ENCODE measurements around the gene POU5F1. TPM values are rescaled to one million over a fixed set of nuclear protein-coding genes. Genes with fewer than 3 reads are reported as not detected.
"Not testable (repeated sequence)": the region's sequence is repeated elsewhere in the genome, so short reads cannot be mapped to it uniquely, and the experiment has no call there.

POU5F1 gene
- total RNA-seq, 1 experiment from 2014 or later = not detected

DNA sequence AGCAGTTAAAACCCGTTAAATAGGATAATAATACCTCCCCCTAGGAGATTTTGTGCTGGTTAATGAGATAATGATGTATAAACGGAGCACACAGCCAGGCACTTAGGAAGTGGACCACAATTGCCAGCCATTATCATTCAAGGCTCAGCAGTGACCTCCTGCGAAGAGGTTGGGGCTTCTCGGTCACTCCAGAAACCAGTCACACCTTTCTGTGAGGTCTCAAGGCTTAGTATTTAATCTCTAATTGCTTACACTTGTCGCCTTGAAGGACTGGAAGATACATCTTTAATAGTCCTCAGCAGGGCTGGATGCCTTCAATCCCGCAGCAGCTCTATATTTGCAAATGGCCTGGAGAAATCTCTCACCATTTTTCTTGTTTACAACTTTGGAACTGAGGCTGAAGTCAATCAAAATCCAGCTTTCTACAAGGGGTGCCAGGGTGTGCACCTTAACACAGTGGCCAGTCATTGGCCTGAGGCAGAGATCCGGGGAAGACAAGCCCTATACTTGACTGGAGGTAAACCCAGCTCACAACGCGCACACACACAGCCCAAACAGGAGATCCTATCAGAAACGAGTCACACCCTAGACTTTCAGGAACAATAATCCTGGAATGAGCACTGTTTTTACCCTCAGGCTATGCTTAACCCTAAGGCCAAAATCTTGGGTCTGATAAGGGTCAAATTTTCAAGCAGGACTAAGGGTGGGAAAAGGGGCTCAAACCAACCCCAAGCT lies 1.2 kb downstream of the POU5F1 start:
- DNase-seq (ENCODE audit: low read depth) = peak; percentile 52

- no peak for DNase-seq (ENCODE audit: low read depth)
Measured at GRCh38 chr6:31168606-31169005, 1.9 kb downstream of the POU5F1 start.

GRCh38 chr6:31165986-31166385 lies 4.5 kb downstream of the POU5F1 start:
- DNase-seq (ENCODE audit: low read depth) = no peak

DNA sequence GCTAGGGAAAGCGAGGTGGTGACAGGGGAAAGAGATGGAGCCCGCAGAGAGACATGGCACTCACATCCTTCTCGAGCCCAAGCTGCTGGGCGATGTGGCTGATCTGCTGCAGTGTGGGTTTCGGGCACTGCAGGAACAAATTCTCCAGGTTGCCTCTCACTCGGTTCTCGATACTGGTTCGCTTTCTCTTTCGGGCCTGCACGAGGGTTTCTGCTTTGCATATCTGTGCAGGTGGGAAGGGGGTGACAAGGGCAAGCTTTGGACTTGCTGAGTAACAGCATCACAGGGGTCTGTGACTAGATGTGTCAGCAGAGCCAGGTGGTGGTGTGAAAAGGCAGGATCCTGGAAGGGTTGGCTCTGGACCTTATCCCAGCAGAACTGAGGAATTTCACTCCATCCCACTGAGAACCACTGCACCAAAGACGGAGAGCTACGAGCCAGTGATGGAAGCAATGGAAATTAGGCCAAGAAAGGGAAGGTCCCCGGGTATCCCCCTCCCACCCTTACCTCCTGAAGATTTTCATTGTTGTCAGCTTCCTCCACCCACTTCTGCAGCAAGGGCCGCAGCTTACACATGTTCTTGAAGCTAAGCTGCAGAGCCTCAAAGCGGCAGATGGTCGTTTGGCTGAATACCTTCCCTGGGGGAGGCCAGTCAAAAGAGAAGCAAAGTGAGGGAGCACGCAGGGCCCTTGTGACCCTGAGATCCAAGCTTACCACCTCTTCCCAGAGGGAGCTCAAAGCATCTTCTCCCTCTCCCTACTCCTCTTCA lies 5.2 kb downstream of the POU5F1 start:
- not testable (repeated sequence) for DNase-seq (ENCODE audit: low read depth)

GRCh38 chr6:31164475-31165063 lies 5.9 kb downstream of the POU5F1 start:
- not testable (repeated sequence) for DNase-seq (ENCODE audit: low read depth)

DNA sequence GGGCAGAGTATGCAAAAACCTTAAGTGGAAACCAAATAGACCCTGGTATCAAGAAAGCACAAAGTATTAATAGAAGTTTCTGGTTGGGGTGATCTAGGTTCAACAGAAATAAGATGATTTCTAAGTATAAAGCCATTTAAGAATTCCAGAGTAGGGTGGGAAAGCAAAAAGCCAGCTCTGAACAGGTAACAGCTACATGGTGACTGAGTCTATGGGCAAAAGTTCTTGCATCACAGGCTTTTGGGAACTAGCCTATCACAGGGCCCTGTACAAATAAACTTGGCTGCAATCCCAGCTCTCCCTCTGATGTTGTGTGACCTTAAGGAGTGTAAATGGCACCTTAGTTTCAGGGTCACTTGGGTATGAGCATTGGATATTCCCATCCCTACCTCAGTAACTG lies 6.6 kb downstream of the POU5F1 start:
- DNase-seq (ENCODE audit: low read depth) = peak; percentile 52

- no peak for DNase-seq (ENCODE audit: low read depth)
Measured at GRCh38 chr6:31162463-31163165, 7.9 kb downstream of the POU5F1 start.

DNA sequence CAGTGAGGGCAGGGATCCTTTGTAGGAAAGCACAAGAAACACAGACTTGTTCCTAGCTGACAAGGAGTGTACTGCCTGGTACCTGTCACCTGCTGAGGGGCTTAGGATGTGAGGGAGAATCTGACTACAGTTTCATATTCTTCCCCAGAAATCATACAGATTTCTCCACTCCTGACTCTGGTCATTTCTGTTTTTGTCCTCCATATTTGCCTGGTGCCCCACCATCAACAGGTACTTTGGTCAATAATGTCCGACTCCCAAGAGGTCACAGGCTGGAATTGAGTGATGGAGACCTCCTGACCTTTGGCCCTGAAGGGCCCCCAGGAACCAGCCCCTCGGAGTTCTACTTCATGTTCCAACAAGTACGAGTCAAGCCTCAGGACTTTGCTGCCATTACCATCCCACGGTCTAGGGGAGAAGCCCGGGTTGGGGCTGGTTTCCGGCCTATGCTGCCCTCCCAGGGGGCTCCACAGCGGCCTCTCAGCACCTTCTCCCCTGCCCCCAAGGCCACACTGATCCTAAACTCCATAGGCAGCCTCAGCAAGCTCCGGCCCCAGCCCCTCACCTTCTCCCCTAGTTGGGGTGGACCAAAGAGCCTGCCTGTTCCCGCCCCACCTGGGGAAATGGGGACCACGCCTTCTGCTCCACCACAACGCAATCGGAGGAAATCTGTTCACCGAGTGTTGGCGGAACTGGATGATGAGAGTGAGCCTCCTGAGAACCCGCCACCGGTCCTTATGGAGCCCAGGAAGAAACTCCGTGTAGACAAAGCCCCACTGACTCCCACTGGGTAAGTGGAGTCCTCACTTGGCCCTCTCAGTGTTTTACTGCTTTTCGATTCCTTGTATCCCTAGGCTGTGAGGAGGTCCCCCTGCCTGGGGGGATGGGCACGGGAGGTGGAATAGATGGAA lies 9.0 kb downstream of the POU5F1 start:
- DNase-seq (ENCODE audit: low read depth) = no peak

DNA sequence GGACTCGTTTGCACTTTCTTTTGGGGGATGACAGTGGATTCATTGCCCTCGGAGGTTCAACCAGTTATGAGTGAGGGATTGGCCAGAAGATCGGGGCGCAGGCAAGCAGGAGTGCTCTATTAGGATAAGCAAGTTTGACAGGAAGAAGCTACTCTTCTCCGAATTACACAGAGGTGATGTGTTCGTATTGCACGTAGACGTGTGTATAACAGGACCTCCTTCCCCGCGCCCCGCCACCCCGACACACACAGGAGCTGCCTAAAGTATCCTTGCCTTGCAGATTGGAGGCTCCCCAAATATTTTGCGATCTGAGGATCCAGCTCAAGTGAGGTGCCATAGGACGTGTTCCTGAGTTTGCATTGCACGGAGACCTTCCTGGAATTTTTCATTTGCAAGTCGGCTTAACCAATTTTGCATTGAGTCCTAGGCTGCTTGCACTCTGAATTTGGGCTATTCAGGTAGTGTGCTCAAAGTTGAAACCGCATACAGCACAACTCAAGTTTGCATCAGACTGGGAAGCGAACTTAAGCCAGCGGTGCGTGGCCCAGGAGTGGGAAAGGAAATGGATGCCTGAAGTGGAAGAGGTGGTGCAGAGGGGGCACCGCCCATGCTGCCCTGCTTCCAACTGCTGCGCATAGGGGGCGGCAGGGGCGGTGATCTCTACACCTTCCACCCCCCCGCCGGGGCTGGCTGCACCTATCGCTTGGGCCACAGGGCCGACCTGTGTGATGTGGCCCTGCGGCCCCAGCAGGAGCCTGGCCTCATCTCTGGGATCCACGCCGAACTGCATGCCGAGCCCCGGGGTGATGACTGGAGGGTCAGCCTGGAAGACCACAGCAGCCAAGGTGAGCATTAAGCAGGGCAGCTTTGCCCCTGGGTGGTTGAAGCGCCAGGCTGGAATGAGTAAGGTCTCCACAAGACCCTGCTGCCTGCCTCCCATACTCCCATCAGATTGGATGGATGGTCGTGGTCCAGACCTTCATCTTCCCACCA lies 11.3 kb downstream of the POU5F1 start:
- DNase-seq (ENCODE audit: low read depth) = peak; percentile 67

- peak; percentile 100 for DNase-seq (ENCODE audit: low read depth)
Measured at GRCh38 chr6:31158140-31158862, 12.2 kb downstream of the POU5F1 start, which contains the start of gene TCF19. Gene TCF19, plus strand, starts transcription at chr6:31158589. Its CDS starts 881 bp downstream, at chr6:31159470.

DNA sequence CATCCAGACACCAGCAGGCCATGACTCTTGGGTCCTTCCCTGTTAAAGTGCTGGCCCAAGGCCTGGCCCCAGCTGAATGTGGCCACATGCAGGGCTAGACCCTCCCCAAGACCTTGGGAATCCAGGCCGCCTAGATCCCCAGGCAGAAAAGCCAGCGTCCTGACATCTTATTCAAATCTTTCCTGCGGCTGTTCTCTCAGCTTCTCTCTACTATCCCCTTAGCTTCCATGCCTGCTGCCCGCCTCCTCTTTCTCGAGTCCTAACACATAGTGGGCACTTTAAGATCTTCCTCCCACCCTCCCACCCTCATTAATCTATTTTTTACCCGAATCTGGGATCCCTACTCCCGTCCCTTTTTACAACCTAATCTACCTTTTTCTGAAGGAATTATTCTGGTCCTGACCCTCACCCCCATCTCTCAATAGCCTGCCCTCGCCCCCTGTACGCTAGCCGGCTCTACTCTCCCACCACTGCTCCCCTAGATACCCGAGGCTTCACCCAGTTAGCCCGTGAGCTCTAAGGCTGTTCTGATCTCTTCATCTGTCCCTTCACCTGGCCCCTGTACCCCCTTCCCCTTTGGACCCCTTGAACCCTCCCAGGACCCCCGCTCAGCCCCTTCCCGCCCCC lies 12.9 kb downstream of the POU5F1 start, which contains the start of gene CCHCR1:
CCHCR1 (minus strand) TSS at position 290 of the 627 bp plus-strand sequence; CDS start at position 88, 202 bp downstream.
- DNase-seq (ENCODE audit: low read depth) = no peak

GRCh38 chr6:31156641-31157040 lies 13.8 kb downstream of the POU5F1 start:
- DNase-seq (ENCODE audit: low read depth) = no peak

DNA sequence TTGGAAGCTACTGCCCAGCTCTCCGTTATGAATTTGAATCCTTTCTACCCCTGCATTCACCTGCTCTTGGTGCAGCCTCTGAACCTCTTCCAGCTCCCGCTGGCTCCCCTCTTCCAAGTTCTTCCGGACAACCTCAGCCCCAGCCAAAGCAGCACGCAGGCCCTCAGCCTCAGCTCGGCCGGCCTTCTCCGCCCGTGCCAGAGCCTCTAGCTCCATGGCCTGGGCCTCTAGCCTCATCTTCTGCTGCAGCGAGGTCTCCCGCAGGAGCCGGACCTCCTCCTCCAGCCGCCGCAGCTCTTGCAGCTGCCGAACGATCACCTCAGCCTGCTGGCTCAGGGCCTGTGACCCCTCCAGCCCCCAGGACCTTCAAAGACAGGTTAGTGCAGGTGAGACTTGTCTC lies 16.0 kb downstream of the POU5F1 start:
- no peak for DNase-seq (ENCODE audit: low read depth)

DNA sequence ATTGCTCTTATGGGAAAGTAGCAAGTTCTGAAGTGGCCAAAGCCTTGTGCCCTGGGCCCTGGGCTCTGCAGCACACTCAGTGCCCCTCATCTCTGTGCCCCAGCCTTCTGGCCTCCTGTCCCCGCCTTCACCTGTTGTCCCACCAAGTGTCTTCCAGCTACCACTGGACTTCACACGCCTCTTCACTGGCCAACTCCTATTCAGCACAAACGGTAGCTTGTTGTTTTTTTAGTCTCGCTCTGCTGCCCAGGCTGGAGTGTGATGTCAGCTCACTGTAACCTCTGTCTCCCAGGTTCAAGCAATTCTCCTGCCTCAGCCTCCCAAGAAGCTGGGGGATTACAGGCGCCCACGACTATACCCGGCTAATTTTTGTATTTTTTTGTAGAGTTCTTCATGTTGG lies 17.7 kb downstream of the POU5F1 start:
- DNase-seq (ENCODE audit: low read depth) = no peak

- no peak for DNase-seq (ENCODE audit: low read depth)
Measured at GRCh38 chr6:31149827-31150447, 20.5 kb downstream of the POU5F1 start.

- no peak for DNase-seq (ENCODE audit: low read depth)
Measured at GRCh38 chr6:31145386-31145785, 25.1 kb downstream of the POU5F1 start.

DNA sequence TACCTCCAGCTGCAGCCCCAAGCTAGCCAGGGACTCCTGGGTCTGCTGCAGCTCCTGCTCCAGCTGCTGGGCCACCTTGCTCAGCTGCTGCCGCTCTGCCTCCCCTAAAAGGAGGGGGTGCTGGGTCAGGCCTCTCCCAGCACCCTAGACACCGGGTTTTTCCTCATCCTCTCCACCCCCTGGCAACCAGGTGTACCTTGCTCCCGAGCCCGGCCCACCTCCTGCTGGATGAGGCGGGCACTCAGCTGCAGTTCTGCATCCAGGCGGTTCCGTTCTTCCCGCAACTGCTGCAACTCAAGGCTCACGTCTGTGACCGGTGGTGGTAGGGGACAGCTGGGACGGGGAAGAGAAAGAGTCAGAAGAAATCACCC lies 25.5 kb downstream of the POU5F1 start:
- DNase-seq (ENCODE audit: low read depth) = no peak
